Peyer's patch (tissue), 4 donors: ENCODE data around the gene PLEKHM3.

ENCODE experiments used
- CTCF ChIP-seq, 6 experiments: fragments of 450-650 bp in 4 of 6; fragments of 200-600 bp in 2 of 6; sonication (generic) in 1 of 6; IDR thresholded peaks; one replicate each; pipeline ENCODE4 v1.5.1; 2017 to 2019; ENCODE audit warnings: antibody characterized with exemption in 6 of 6, mild to moderate bottlenecking in 3 of 6, moderate library complexity in 1 of 6
- POLR2A ChIP-seq, 2 donors: fragments of 450-650 bp; IDR thresholded peaks; one replicate each; pipeline ENCODE4 v1.5.1; 2017; ENCODE audit warnings: antibody characterized with exemption in 2 of 2, mild to moderate bottlenecking in 2 of 2, moderate library complexity in 2 of 2

GRCh38 chr2:207884127-207884526, 141.2 kb downstream of the PLEKHM3 start:
- TF ChIP-seq POLR2A (IDR thresholded peaks at IDR 0.05), result no peak
- TF ChIP-seq CTCF (IDR thresholded peaks at IDR 0.05), result no peak
